ENCODE data around the gene TNFRSF12A. TPM values are rescaled to one million over a fixed set of nuclear protein-coding genes. Genes with fewer than 3 reads are reported as not detected.

The TNFRSF12A gene
- total and polyA plus RNA-seq, 8 donors = 1.8 to 134 (median 51.6) TPM

GRCh38 chr16:2975161-2975795, 44.9 kb upstream of the TNFRSF12A start:
- no peak overlapping the region for H3K4me3 ChIP-seq
- peaks cover 0 to 23% (median 7%) of the 10 kb centered on the region in 3 donors for H3K27me3 ChIP-seq
- no peaks in the 10 kb centered on the region for H3K9me3 ChIP-seq
- peaks cover 24 to 43% (median 31%) of the 10 kb centered on the region in 4 donors for H3K4me1 ChIP-seq
- DNase-seq = no peak
- 91 to 95% (median 92%) methylated on average over 12 to 28 of the region's 28 CpGs for WGBS, 5 donors
- TF ChIP-seq, protein P1, sequence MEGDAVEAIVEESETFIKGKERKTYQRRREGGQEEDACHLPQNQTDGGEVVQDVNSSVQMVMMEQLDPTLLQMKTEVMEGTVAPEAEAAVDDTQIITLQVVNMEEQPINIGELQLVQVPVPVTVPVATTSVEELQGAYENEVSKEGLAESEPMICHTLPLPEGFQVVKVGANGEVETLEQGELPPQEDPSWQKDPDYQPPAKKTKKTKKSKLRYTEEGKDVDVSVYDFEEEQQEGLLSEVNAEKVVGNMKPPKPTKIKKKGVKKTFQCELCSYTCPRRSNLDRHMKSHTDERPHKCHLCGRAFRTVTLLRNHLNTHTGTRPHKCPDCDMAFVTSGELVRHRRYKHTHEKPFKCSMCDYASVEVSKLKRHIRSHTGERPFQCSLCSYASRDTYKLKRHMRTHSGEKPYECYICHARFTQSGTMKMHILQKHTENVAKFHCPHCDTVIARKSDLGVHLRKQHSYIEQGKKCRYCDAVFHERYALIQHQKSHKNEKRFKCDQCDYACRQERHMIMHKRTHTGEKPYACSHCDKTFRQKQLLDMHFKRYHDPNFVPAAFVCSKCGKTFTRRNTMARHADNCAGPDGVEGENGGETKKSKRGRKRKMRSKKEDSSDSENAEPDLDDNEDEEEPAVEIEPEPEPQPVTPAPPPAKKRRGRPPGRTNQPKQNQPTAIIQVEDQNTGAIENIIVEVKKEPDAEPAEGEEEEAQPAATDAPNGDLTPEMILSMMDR (IDR thresholded peaks at IDR 0.05) = no peak
- TF ChIP-seq POLR2A (IDR thresholded peaks at IDR 0.05) (no peak), POLR2AphosphoS5 (IDR thresholded peaks at IDR 0.05) (no peak), EP300 (IDR thresholded peaks at IDR 0.05) (no peak)
- peaks cover 0 to 10% (median 0%) of the 10 kb centered on the region in 4 donors for H3K36me3 ChIP-seq
- intact Hi-C loops (cut with DNase I; ENCODE audit: low total_unique reads) = no loop called here
- H3K27ac ChIP-seq = no peak overlapping the region

DNA sequence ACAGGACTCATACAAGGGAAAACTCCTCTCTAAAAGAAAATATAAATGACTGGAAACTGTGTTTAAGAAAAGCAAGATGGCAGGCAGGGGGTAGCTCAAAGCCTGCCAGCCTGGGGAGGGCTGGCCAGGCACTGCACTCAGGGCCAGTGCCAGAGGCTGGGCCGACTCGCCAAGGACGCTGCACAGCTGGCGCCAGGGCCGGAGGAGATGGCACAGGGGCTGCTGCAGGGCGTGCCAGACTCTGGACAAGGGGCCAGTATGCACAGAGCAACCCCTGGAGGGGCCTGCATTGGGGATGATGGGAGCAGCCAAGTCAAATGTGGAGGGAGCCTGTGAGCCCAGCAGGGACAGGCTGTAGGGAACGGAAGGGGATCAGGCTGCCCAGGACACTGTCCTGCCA, 44.0 kb upstream of the TNFRSF12A start:
- H3K27me3 ChIP-seq = peaks cover 0 to 20% (median 7%) of the 10 kb centered on the region in 3 donors
- 67 to 86% (median 80%) methylated on average over 7 of the region's 7 CpGs for WGBS, 5 donors
- TF ChIP-seq, protein P1 (IDR thresholded peaks at IDR 0.05) = no peak
- TF ChIP-seq POLR2AphosphoS5 (IDR thresholded peaks at IDR 0.05) = no peak
- TF ChIP-seq EP300 (IDR thresholded peaks at IDR 0.05) = no peak
- no peak for TF ChIP-seq POLR2A (IDR thresholded peaks at IDR 0.05)
- peaks cover 25 to 40% (median 30%) of the 10 kb centered on the region in 4 donors for H3K4me1 ChIP-seq
- intact Hi-C loops (cut with DNase I; ENCODE audit: low total_unique reads) = no loop called here
- no peak for DNase-seq
- no peaks in the 10 kb centered on the region for H3K9me3 ChIP-seq
- H3K27ac ChIP-seq = no peak overlapping the region
- no peak overlapping the region for H3K4me3 ChIP-seq
- peaks cover 0 to 10% (median 0%) of the 10 kb centered on the region in 4 donors for H3K36me3 ChIP-seq

GRCh38 chr16:2976673-2977072, 43.5 kb upstream of the TNFRSF12A start:
- Histone ChIP-seq H3K27me3 (peaks cover 0 to 20% (median 7%) of the 10 kb centered on the region in 3 donors), H3K27ac (peak overlapping the region in 3 of 5 donors; percentile 3 to 56 (median 29)), H3K4me3 (no peak overlapping the region), H3K4me1 (peaks cover 26 to 41% (median 32%) of the 10 kb centered on the region in 4 donors), H3K36me3 (peaks cover 0 to 10% (median 0%) of the 10 kb centered on the region in 4 donors), H3K9me3 (no peaks in the 10 kb centered on the region)
- DNase-seq = no peak
- no peak for TF ChIP-seq POLR2AphosphoS5 (IDR thresholded peaks at IDR 0.05)
- TF ChIP-seq, protein P1 (IDR thresholded peaks at IDR 0.05) = no peak
- TF ChIP-seq EP300 (IDR thresholded peaks at IDR 0.05) = no peak
- TF ChIP-seq POLR2A (IDR thresholded peaks at IDR 0.05) = no peak
- WGBS, 5 donors = 76 to 93% (median 82%) methylated on average over 6 to 15 of the region's 15 CpGs
- intact Hi-C loops (cut with DNase I; ENCODE audit: low total_unique reads) = no loop called here

DNA sequence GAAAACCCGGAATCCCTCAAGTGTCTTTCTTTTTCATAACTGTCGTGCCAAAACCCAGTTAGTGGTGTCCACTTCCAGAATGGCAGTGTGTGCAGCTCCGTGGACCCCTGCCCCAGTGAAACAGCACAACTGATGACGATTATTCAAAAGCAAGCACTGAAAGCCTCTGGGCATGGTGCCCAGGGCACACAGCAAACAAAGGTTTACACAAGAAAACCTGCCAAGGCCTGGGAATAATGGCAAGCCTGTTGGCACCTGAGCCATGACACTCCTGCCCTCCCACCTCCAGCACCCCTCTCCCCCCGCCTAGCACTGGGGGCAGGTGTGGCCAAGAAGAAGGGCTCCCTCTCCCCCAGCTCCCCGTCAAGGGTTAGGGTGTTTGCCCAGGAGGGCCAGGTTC, 42.7 kb upstream of the TNFRSF12A start:
- Histone ChIP-seq H3K4me3 (no peak overlapping the region), H3K9me3 (no peaks in the 10 kb centered on the region), H3K36me3 (peaks cover 0 to 7% (median 0%) of the 10 kb centered on the region in 4 donors), H3K4me1 (peaks cover 26 to 41% (median 32%) of the 10 kb centered on the region in 4 donors), H3K27ac (peak overlapping the region; percentile 29 to 57 (median 54)), H3K27me3 (peaks cover 0 to 20% (median 7%) of the 10 kb centered on the region in 3 donors)
- WGBS, 5 donors = 29 to 60% (median 42%) methylated on average over 6 of the region's 6 CpGs
- TF ChIP-seq, protein P1 (IDR thresholded peaks at IDR 0.05) = no peak
- TF ChIP-seq EP300 (IDR thresholded peaks at IDR 0.05) (no peak), POLR2A (IDR thresholded peaks at IDR 0.05) (no peak), POLR2AphosphoS5 (IDR thresholded peaks at IDR 0.05) (peak in 1 of 3 donors; percentile 20)
- DNase-seq = peak in 1 of 2 donors; percentile 90
- intact Hi-C loops (cut with DNase I; ENCODE audit: low total_unique reads) = no loop called here
